K562 (cell line): Measurements from ENCODE around the gene POLK. TPM values are rescaled to one million over a fixed set of nuclear protein-coding genes. Genes with fewer than 3 reads are reported as not detected.

ENCODE experiments used
- CHD1 ChIP-seq: fragments of 200-600 bp; sonication (generic); IDR thresholded peaks from one replicate; pipeline ENCODE4 v1.6.1; 2012; ENCODE audit warnings: mild to moderate bottlenecking, moderate library complexity, low read length, inconsistent platforms
- E2F6 ChIP-seq, 2 experiments: IDR thresholded peaks; 2 replicates each; pipeline ENCODE4 v1.6.1; 2011; ENCODE audit warnings: borderline replicate concordance in 1 of 2, control low read depth in 1 of 2, low read depth in 1 of 2, low read length in 1 of 2, mild to moderate bottlenecking in 1 of 2, mixed read lengths in 1 of 2, moderate library complexity in 1 of 2; ENCODE audit not compliant: insufficient read depth in 1 of 2, insufficient read length in 1 of 2, poor library complexity in 1 of 2, severe bottlenecking in 1 of 2; ENCODE audit errors: extremely low read depth in 1 of 2
- HDAC1 ChIP-seq, 2 experiments: fragments of 450-650 bp; IDR thresholded peaks; 2 replicates each; pipeline ENCODE4 v1.6.1; 2016 to 2017; ENCODE audit warnings: inconsistent platforms in 1 of 2, mild to moderate bottlenecking in 1 of 2, moderate library complexity in 1 of 2
- HNRNPL ChIP-seq: fragments of 200-400 bp; formaldehyde crosslinking; IDR thresholded peaks from 2 replicates; pipeline ENCODE4 v1.6.1; 2017; ENCODE audit warnings: low read depth, mild to moderate bottlenecking, low read length
- JUND ChIP-seq, 2 experiments: IDR thresholded peaks; 2 replicates in 1 of 2; 3 replicates in 1 of 2; pipeline ENCODE4 v1.6.1; 2011; ENCODE audit warnings: borderline replicate concordance in 2 of 2, low read depth in 2 of 2, low read length in 2 of 2, improper control_type of control experiment in 1 of 2, missing biosample characterization in 1 of 2, missing genetic modification characterization in 1 of 2, missing genetic modification reagents in 1 of 2
- L3MBTL2 ChIP-seq: fragments of 450-650 bp; IDR thresholded peaks from 2 replicates; pipeline ENCODE4 v1.6.1; 2016; ENCODE audit warnings: mild to moderate bottlenecking, moderate library complexity
- NFRKB ChIP-seq: fragments of 450-650 bp; IDR thresholded peaks from 2 replicates; pipeline ENCODE4 v1.6.1; 2016; ENCODE audit warnings: low read depth
- NONO ChIP-seq, 2 experiments: fragments of 200-400 bp in 1 of 2; fragments of 450-650 bp in 1 of 2; formaldehyde crosslinking in 1 of 2; IDR thresholded peaks; 2 replicates each; pipeline ENCODE4 v1.6.1; 2017; ENCODE audit warnings: low read depth in 2 of 2, mild to moderate bottlenecking in 2 of 2, moderate library complexity in 2 of 2, low read length in 1 of 2
- PURB ChIP-seq: sonication (generic); formaldehyde crosslinking; IDR thresholded peaks from 2 replicates; pipeline ENCODE4 v1.9.0; 2021; ENCODE audit warnings: low read depth, mild to moderate bottlenecking, missing genetic modification reagents
- SRSF1 ChIP-seq: fragments of 200-400 bp; formaldehyde crosslinking; IDR thresholded peaks from 2 replicates; pipeline ENCODE4 v1.6.1; 2017; ENCODE audit warnings: mild to moderate bottlenecking, low read depth, low read length, moderate library complexity
- STAT5B ChIP-seq: fragments of 250-450 bp; sonication (Bioruptor Pico); IDR thresholded peaks from 2 replicates; pipeline ENCODE4 v1.8.0; 2021; ENCODE audit warnings: mild to moderate bottlenecking, inconsistent platforms
- UBTF ChIP-seq, 2 experiments: IDR thresholded peaks; 2 replicates each; pipeline ENCODE4 v1.6.1; 2012; ENCODE audit warnings: improper control_type of control experiment in 2 of 2, low read depth in 2 of 2, low read length in 2 of 2, borderline replicate concordance in 1 of 2
- polyA plus RNA-seq, 8 experiments: library from polyadenylated mRNA; depleted of rRNA in 4 of 8; stranded (reverse) in 5 of 8; unstranded in 3 of 8; fragments of >200 nt; fragmentation: Nextera tagmentation in 2 of 8; fragmentation: Illumina TruSeq in 1 of 8; extraction: Ambion mirVana in 2 of 8; extraction: Trizol in 1 of 8; gene quantifications; 2 replicates each; pipeline versions ENCODE4 v1.2.1 to v1.2.3, GENCODE V29; 2011 to 2014; ENCODE audit warnings: inconsistent platforms in 1 of 8, missing spikeins in 1 of 8
- total RNA-seq, 7 experiments: library from RNA; depleted of rRNA in 6 of 7; stranded (reverse); fragments of >200 nt in 6 of 7; fragmentation: Illumina TruSeq in 2 of 7; extraction: Trizol in 2 of 7; gene quantifications; 2 replicates each; pipeline versions ENCODE4 v1.2.1 to v1.2.3, GENCODE V29; 2011 to 2021; ENCODE audit warnings: low replicate concordance in 1 of 7
- TF ChIP-seq, protein P1 (sequence below), 2 experiments: fragments of 450-650 bp; formaldehyde crosslinking in 1 of 2; IDR thresholded peaks; 2 replicates each; pipeline versions ENCODE4 v1.4.0 to v1.6.1; 2014 to 2020; ENCODE audit warnings: mild to moderate bottlenecking in 2 of 2, borderline replicate concordance in 1 of 2, low read depth in 1 of 2
- TF ChIP-seq, protein P2 (sequence below): fragments of 250-450 bp; sonication (Bioruptor Pico); IDR thresholded peaks from 2 replicates; pipeline ENCODE4 v1.8.0; 2021; ENCODE audit warnings: moderate library complexity, mild to moderate bottlenecking, inconsistent platforms

The POLK gene
- total and polyA plus RNA-seq, 9 of the 15 experiments (the other 6 are each of a cell fraction or from before 2014, with no cell fraction given), result 6.1 to 31.6 (median 16.5) TPM

- no peak for TF ChIP-seq NONO (IDR thresholded peaks at IDR 0.05; ENCODE audit: low read depth in 2 of 2, low read length in 1 of 2)
- TF ChIP-seq UBTF (IDR thresholded peaks at IDR 0.05; ENCODE audit: borderline replicate concordance in 1 of 2, low read depth in 2 of 2, low read length in 2 of 2), result peak; percentile 35; a peak in 3 of 4 replicates
- no peak for TF ChIP-seq JUND (IDR thresholded peaks at IDR 0.05; ENCODE audit: borderline replicate concordance, low read depth, low read length)
- no peak for TF ChIP-seq JUND (tag; IDR thresholded peaks at IDR 0.05; ENCODE audit: borderline replicate concordance, low read depth, low read length)
- peak in 1 of 2 experiments; percentile 41; a peak in 1 of 4 replicates for TF ChIP-seq HDAC1 (IDR thresholded peaks at IDR 0.05)
- TF ChIP-seq, protein P1, sequence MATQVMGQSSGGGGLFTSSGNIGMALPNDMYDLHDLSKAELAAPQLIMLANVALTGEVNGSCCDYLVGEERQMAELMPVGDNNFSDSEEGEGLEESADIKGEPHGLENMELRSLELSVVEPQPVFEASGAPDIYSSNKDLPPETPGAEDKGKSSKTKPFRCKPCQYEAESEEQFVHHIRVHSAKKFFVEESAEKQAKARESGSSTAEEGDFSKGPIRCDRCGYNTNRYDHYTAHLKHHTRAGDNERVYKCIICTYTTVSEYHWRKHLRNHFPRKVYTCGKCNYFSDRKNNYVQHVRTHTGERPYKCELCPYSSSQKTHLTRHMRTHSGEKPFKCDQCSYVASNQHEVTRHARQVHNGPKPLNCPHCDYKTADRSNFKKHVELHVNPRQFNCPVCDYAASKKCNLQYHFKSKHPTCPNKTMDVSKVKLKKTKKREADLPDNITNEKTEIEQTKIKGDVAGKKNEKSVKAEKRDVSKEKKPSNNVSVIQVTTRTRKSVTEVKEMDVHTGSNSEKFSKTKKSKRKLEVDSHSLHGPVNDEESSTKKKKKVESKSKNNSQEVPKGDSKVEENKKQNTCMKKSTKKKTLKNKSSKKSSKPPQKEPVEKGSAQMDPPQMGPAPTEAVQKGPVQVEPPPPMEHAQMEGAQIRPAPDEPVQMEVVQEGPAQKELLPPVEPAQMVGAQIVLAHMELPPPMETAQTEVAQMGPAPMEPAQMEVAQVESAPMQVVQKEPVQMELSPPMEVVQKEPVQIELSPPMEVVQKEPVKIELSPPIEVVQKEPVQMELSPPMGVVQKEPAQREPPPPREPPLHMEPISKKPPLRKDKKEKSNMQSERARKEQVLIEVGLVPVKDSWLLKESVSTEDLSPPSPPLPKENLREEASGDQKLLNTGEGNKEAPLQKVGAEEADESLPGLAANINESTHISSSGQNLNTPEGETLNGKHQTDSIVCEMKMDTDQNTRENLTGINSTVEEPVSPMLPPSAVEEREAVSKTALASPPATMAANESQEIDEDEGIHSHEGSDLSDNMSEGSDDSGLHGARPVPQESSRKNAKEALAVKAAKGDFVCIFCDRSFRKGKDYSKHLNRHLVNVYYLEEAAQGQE (IDR thresholded peaks at IDR 0.05; ENCODE audit: borderline replicate concordance), result no peak
- TF ChIP-seq, protein P1 (CRISPR knock-in tag; IDR thresholded peaks at IDR 0.05; ENCODE audit: low read depth), result 0 out of 2 replicates have a peak, but pooled peaks have one; percentile 32
- no peak for TF ChIP-seq CHD1
- peak; percentile 75 for TF ChIP-seq L3MBTL2
- 0 out of 2 replicates have a peak, but pooled peaks have one; percentile 60 for TF ChIP-seq SRSF1
- no peak for TF ChIP-seq HNRNPL
- TF ChIP-seq PURB, result no peak
- TF ChIP-seq, protein P2, sequence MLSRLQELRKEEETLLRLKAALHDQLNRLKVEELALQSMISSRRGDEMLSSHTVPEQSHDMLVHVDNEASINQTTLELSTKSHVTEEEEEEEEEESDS (CRISPR knock-in tag), result no peak
- TF ChIP-seq E2F6 (IDR thresholded peaks at IDR 0.05; ENCODE audit: borderline replicate concordance in 1 of 2, extremely low read depth in 1 of 2, insufficient read depth in 1 of 2, insufficient read length in 1 of 2, low read depth in 1 of 2, low read length in 1 of 2, poor library complexity in 1 of 2, severe bottlenecking in 1 of 2), result peak; percentile 77 to 92
- no peak for TF ChIP-seq NFRKB
- no peak for TF ChIP-seq STAT5B (CRISPR knock-in tag)
Measured at GRCh38 chr5:75510836-75511434, 756 bp upstream of the POLK start (continued).
